Trophoblast cell (in vitro differentiated cells and primary cell): ENCODE data around the gene UBA3.

Experiments
- DNase-seq, 2 donors: peaks; one replicate each; pipeline ENCODE4 v3.0.0-alpha.2; 2016
- H2AFZ ChIP-seq: 2 replicates; pipeline ENCODE4 v1.6.1; 2013; ENCODE audit warnings: low read length, moderate library complexity, mild to moderate bottlenecking; ENCODE audit not compliant: insufficient read depth, poor library complexity
- H2AK5ac ChIP-seq: 2 replicates; pipeline ENCODE4 v1.6.1; 2013; ENCODE audit warnings: mild to moderate bottlenecking, low read length
- H2BK120ac ChIP-seq: 2 replicates; pipeline ENCODE4 v1.6.1; 2013; ENCODE audit warnings: low read length, mild to moderate bottlenecking, moderate library complexity; ENCODE audit not compliant: insufficient read depth, poor library complexity
- H2BK12ac ChIP-seq: 2 replicates; pipeline ENCODE4 v1.6.1; 2013; ENCODE audit warnings: mild to moderate bottlenecking, low read length, moderate library complexity
- H2BK5ac ChIP-seq: 2 replicates; pipeline ENCODE4 v1.6.1; 2013; ENCODE audit warnings: low read length, low read depth, moderate library complexity, mild to moderate bottlenecking; ENCODE audit not compliant: poor library complexity
- H3K14ac ChIP-seq: 2 replicates; pipeline ENCODE4 v1.6.1; 2013; ENCODE audit warnings: mild to moderate bottlenecking, low read length
- H3K18ac ChIP-seq: 2 replicates; pipeline ENCODE4 v1.6.1; 2013; ENCODE audit warnings: mild to moderate bottlenecking, low read length
- H3K23ac ChIP-seq: 2 replicates; pipeline ENCODE4 v1.6.1; 2013; ENCODE audit warnings: low read length
- H3K27ac ChIP-seq: 2 replicates; pipeline ENCODE4 v1.5.1; 2013; ENCODE audit warnings: low read depth, mild to moderate bottlenecking, inconsistent platforms, low read length, moderate library complexity
- H3K27me3 ChIP-seq: 2 replicates; pipeline ENCODE4 v1.6.1; 2013; ENCODE audit warnings: inconsistent platforms, mild to moderate bottlenecking, low read length, moderate library complexity; ENCODE audit not compliant: insufficient read depth
- H3K36me3 ChIP-seq, 2 experiments: 1 replicate in 1 of 2; 2 replicates in 1 of 2; pipeline ENCODE4 v1.6.1; 2013; ENCODE audit warnings: low read length in 2 of 2, mild to moderate bottlenecking in 2 of 2, moderate library complexity in 1 of 2; ENCODE audit not compliant: insufficient read depth in 2 of 2, control insufficient read depth in 1 of 2
- H3K4ac ChIP-seq: 2 replicates; pipeline ENCODE4 v1.6.1; 2013; ENCODE audit warnings: low read depth, mild to moderate bottlenecking, low read length, moderate library complexity
- H3K4me1 ChIP-seq, 2 experiments: 1 replicate in 1 of 2; 2 replicates in 1 of 2; pipeline ENCODE4 v1.6.1; 2013; ENCODE audit warnings: low read length in 2 of 2, mild to moderate bottlenecking in 2 of 2, moderate library complexity in 1 of 2; ENCODE audit not compliant: insufficient read depth in 2 of 2, control insufficient read depth in 1 of 2
- H3K4me2 ChIP-seq: 2 replicates; pipeline ENCODE4 v1.6.1; 2013; ENCODE audit warnings: inconsistent platforms, mild to moderate bottlenecking, low read length, moderate library complexity
- H3K4me3 ChIP-seq: 2 replicates; pipeline ENCODE4 v1.5.1; 2013; ENCODE audit warnings: mild to moderate bottlenecking, low read depth, low read length, inconsistent platforms
- H3K79me1 ChIP-seq: one replicate; pipeline ENCODE4 v1.6.1; 2013; ENCODE audit warnings: low read length
- H3K79me2 ChIP-seq: 2 replicates; pipeline ENCODE4 v1.6.1; 2013; ENCODE audit warnings: low read length, mild to moderate bottlenecking; ENCODE audit not compliant: control insufficient read depth, insufficient read depth, poor library complexity
- H3K9ac ChIP-seq: 2 replicates; pipeline ENCODE4 v1.6.1; 2013; ENCODE audit warnings: mild to moderate bottlenecking, low read length
- H3K9me3 ChIP-seq: 2 replicates; pipeline ENCODE4 v1.6.1; 2013; ENCODE audit warnings: low read depth, mild to moderate bottlenecking, control low read depth, inconsistent platforms, low read length; ENCODE audit not compliant: insufficient read depth
- H4K12ac ChIP-seq: 2 replicates; pipeline ENCODE4 v1.6.1; 2013; ENCODE audit warnings: low read depth, mild to moderate bottlenecking, low read length, moderate library complexity
- H4K8ac ChIP-seq: 2 replicates; pipeline ENCODE4 v1.6.1; 2013; ENCODE audit warnings: low read depth, mild to moderate bottlenecking, low read length, moderate library complexity
- H4K91ac ChIP-seq: one replicate; pipeline ENCODE4 v1.6.1; 2013; ENCODE audit warnings: low read depth, mild to moderate bottlenecking, low read length, moderate library complexity
- WGBS: extraction: QIAGEN DNeasy Blood & Tissue Kit; methylation state at CpG from one replicate; pipeline ENCODE4 v1.1.7; 2013; ENCODE audit warnings: missing lambda C conversion rate; ENCODE audit not compliant: insufficient read length, insufficient coverage; ENCODE audit errors: extremely low coverage; 5-methylcytosine and 5-hydroxymethylcytosine counted together

Gene UBA3

DNA sequence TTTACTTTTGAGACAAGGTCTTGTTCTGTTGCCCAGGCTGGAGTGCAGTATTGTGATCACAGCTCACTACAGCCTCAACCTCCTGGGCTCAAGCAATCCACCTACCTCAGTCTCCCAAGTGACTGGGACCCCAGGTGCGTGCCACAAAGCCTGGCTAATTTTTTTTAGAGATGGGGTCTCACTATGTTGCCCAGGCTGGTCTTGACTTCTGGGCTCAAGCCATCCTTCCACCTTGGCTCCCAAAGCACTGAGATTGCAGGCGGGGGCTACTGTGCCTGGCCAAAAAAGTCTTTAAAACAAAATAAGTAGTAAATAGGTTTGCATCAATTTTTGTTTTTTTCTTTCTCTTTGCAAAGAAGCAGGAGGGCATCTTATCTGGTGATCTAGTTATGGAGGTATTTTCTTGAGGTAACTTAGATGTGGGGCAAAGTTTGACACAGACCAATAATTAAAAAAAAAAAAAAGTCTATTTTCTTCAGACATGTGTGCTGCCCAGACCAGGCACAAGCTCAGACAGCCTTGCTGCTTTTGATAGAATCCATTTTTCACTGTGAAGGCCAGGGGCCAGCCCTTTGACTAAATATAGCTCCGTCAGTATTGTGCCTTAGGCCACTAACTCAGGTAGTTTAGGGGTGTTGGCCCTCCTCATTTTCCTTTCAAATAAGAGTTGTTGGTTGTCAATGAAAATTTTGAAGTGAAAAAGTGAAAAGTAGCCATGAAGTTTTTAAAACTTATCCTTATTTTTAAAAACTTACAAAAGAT lies 7.0 kb upstream of the UBA3 start:
- WGBS, result no CpG with 5 or more reads among the region's 3 CpGs
- Histone ChIP-seq H4K12ac (no peak overlapping the region), H3K4me1 (peaks cover 12 to 30% of the 10 kb centered on the region in 2 experiments), H3K36me3 (no peaks in the 10 kb centered on the region), H3K4me2 (peak overlapping the region; percentile 34), H4K91ac (peak overlapping the region; percentile 59), H2BK120ac (peak overlapping the region; percentile 47), H3K27ac (peak overlapping the region; percentile 62), H3K4ac (no peak overlapping the region), H2BK12ac (no peak overlapping the region), H3K79me1 (peaks cover 16% of the 10 kb centered on the region), H2BK5ac (peak overlapping the region; percentile 66), H3K9me3 (no peaks in the 10 kb centered on the region), H2AFZ (no peak overlapping the region), H3K14ac (peak overlapping the region; percentile 11), H2AK5ac (peak overlapping the region; percentile 18), H3K18ac (peak overlapping the region; percentile 21), H3K27me3 (no peaks in the 10 kb centered on the region), H3K79me2 (peaks cover 6% of the 10 kb centered on the region), H3K4me3 (no peak overlapping the region), H3K9ac (no peak overlapping the region), H4K8ac (peak overlapping the region; percentile 32), H3K23ac (no peak overlapping the region)
- DNase-seq, result peak in 1 of 2 donors; percentile 56

DNA sequence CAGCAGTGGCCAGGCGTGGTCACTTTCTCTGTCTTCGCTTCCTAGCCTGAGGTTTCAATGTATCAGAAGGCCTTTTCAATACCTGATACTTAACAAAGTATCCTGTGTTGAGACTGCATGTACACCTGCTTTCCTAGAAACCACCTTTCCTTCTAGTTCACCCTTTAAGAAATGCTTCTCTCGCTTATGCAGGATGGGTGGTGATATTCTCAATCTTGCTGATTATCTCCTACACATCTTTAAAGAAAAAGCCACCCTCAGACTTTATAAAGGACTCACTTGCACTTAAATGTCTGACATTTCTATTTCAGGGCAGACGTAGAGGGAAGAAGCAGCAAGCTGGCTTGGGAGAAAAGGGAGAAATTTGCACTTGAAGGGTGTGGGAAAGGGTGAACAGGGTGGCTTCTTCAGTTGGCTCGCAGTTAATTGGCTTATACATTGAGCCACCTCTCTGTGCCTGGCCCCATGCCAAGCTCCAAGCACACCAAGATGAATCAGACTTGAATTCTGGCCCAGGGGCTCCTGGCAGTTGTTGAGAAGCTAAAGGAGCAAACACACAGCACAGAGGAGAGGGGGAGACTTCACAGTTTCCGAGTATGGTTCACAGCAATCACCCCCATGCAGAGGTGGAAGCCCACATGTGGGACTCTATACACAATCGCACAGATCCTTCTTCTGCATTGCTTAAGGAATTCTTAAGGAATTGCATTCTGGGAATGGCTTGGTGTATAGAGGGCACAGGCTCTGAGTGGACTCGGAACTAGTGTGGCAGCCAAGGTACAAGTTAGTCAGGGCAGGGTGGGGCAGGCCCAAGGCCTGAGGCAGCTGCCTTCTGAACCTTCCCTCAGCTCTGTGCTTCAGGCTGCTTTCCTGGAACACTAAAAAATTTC lies 5.9 kb upstream of the UBA3 start:
- Histone ChIP-seq H4K91ac (peak overlapping the region; percentile 87), H3K27ac (peak overlapping the region; percentile 62), H2BK5ac (peak overlapping the region; percentile 52), H4K8ac (peak overlapping the region; percentile 55), H2AK5ac (peak overlapping the region; percentile 42), H3K23ac (no peak overlapping the region), H3K4ac (peak overlapping the region; percentile 66), H3K9me3 (no peaks in the 10 kb centered on the region), H3K36me3 (no peaks in the 10 kb centered on the region), H4K12ac (peak overlapping the region; percentile 11), H3K79me2 (peaks cover 6% of the 10 kb centered on the region), H3K4me1 (peaks cover 11 to 30% of the 10 kb centered on the region in 2 experiments), H3K9ac (no peak overlapping the region), H3K79me1 (peaks cover 16% of the 10 kb centered on the region), H2BK12ac (peak overlapping the region; percentile 66), H3K27me3 (no peaks in the 10 kb centered on the region), H2BK120ac (peak overlapping the region; percentile 72), H3K14ac (peak overlapping the region; percentile 74), H2AFZ (peak overlapping the region; percentile 1), H3K4me2 (peak overlapping the region; percentile 76), H3K18ac (peak overlapping the region; percentile 71), H3K4me3 (peak overlapping the region; percentile 89)
- WGBS, result no CpG with 5 or more reads among the region's 8 CpGs
- peak; percentile 98 for DNase-seq

DNA sequence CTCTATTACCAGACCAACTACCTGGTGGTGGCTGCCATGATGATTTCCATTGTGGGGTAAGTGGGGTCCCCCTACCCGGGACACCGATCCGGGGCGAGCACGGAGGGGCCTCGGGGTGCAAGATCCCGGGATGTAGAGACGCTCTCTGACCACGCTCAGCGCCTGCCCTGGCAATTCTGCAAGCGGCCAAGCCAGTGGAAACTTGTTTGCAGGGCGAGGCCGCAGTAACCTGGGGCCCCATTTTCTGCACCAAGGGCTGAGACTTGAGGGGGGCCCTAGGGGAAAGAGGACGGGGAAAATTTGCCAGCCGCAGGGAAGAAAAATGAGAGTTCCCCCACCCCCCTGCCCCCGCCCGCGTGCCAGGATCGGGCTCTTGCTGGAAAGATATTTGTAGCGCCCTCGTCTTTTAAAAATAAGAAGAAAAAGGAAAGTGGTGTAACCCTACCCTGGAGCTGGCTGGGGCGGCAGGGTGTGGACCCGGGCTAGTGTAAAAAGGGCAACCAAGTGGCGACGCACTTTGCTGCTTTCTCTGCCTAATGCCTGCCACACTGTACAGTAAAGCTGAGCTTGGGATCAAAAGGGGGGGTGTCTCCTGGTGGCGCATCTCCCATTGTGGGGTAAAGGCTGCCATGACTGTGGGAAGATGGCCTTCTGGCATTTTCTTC lies 5.1 kb upstream of the UBA3 start:
- Histone ChIP-seq H3K9ac (peak overlapping the region; percentile 96), H3K14ac (peak overlapping the region; percentile 94), H4K91ac (peak overlapping the region; percentile 87), H4K8ac (peak overlapping the region; percentile 93), H3K4me3 (peak overlapping the region; percentile 89), H3K18ac (peak overlapping the region; percentile 80), H2BK120ac (peak overlapping the region; percentile 89), H2AK5ac (peak overlapping the region; percentile 93), H3K79me1 (peaks cover 16% of the 10 kb centered on the region), H3K4me1 (peaks cover 8 to 28% of the 10 kb centered on the region in 2 experiments), H2BK5ac (peak overlapping the region; percentile 82), H2AFZ (peak overlapping the region; percentile 91), H4K12ac (peak overlapping the region; percentile 57), H3K9me3 (no peaks in the 10 kb centered on the region), H3K23ac (no peak overlapping the region), H3K79me2 (peaks cover 6% of the 10 kb centered on the region), H3K27ac (peak overlapping the region; percentile 62), H2BK12ac (peak overlapping the region; percentile 72), H3K27me3 (no peaks in the 10 kb centered on the region), H3K4me2 (peak overlapping the region; percentile 76), H3K36me3 (no peaks in the 10 kb centered on the region), H3K4ac (peak overlapping the region; percentile 68)
- DNase-seq, result no peak
- no CpG with 5 or more reads among the region's 26 CpGs for WGBS
